Measurements from ENCODE around the gene NPLOC4. TPM values are rescaled to one million over a fixed set of nuclear protein-coding genes. Genes with fewer than 3 reads are reported as not detected.

Gene NPLOC4
- total RNA-seq, 1 donor from 2014 or later: 67.7 TPM

- DNase-seq (ENCODE audit: low read depth in 2 of 2): peak in 1 of 2 donors; percentile 43
Observed at GRCh38 chr17:81519284-81520020, 117.5 kb downstream of the NPLOC4 start.

- DNase-seq (ENCODE audit: low read depth in 2 of 2): no peak
Observed at GRCh38 chr17:81518785-81519283, 118.1 kb downstream of the NPLOC4 start.

- no peak for DNase-seq (ENCODE audit: low read depth in 2 of 2)
Observed at GRCh38 chr17:81518113-81518784, 118.7 kb downstream of the NPLOC4 start.

- DNase-seq (ENCODE audit: low read depth in 2 of 2): no peak
Observed at GRCh38 chr17:81517339-81518112, 119.4 kb downstream of the NPLOC4 start.

- DNase-seq (ENCODE audit: low read depth in 2 of 2): no peak
Observed at GRCh38 chr17:81517009-81517338, 119.9 kb downstream of the NPLOC4 start.

GRCh38 chr17:81516439-81516838, 120.5 kb downstream of the NPLOC4 start:
- no peak for DNase-seq (ENCODE audit: low read depth in 2 of 2)

GRCh38 chr17:81515530-81516041, 121.3 kb downstream of the NPLOC4 start:
- DNase-seq (ENCODE audit: low read depth in 2 of 2): no peak

GRCh38 chr17:81514739-81515529, 122.0 kb downstream of the NPLOC4 start:
- peak in 1 of 2 donors; percentile 81 for DNase-seq (ENCODE audit: low read depth in 2 of 2)

- DNase-seq (ENCODE audit: low read depth in 2 of 2): no peak
Observed at GRCh38 chr17:81514489-81514738, 122.5 kb downstream of the NPLOC4 start.

GRCh38 chr17:81513753-81514488, 123.0 kb downstream of the NPLOC4 start:
- DNase-seq (ENCODE audit: low read depth in 2 of 2): peak in 1 of 2 donors; percentile 80

- DNase-seq (ENCODE audit: low read depth in 2 of 2): peak in 1 of 2 donors; percentile 71
Observed at GRCh38 chr17:81513372-81513752, 123.5 kb downstream of the NPLOC4 start.

- peak; percentile 81 to 94 for DNase-seq (ENCODE audit: low read depth in 2 of 2)
Observed at GRCh38 chr17:81512562-81513371, 124.1 kb downstream of the NPLOC4 start, which contains the start of gene ACTG1. TSS of gene ACTG1 (minus strand) at chr17:81512799. CDS start at chr17:81512354, 445 bp downstream.

- DNase-seq (ENCODE audit: low read depth in 2 of 2): no peak
Observed at GRCh38 chr17:81511804-81512561, 124.9 kb downstream of the NPLOC4 start.

GRCh38 chr17:81511554-81511803, 125.4 kb downstream of the NPLOC4 start:
- DNase-seq (ENCODE audit: low read depth in 2 of 2): no peak

GRCh38 chr17:81510785-81511553, 125.9 kb downstream of the NPLOC4 start:
- DNase-seq (ENCODE audit: low read depth in 2 of 2): no peak

GRCh38 chr17:81509972-81510784, 126.7 kb downstream of the NPLOC4 start:
- no peak for DNase-seq (ENCODE audit: low read depth in 2 of 2)

GRCh38 chr17:81509207-81509971, 127.5 kb downstream of the NPLOC4 start:
- no peak for DNase-seq (ENCODE audit: low read depth in 2 of 2)

Measured in dermis microvascular lymphatic vessel endothelial cell (primary cell).